WTC11 (cell line): Measurements from ENCODE around the gene TMEM185B. TPM values are rescaled to one million over a fixed set of nuclear protein-coding genes. Genes with fewer than 3 reads are reported as not detected.

ENCODE experiments used
- ATAC-seq: fragments of 200-7000 bp; cut with Tn5 transposase; 2 replicates; pipeline ENCODE4 v1.10.0; 2021; ENCODE audit warnings: mild to moderate bottlenecking, moderate library complexity
- CTCF ChIA-PET: fragments of 300-600 bp; sonication (Branson Sonifier 250); formaldehyde crosslinking; loops from one replicate; lab custom pipeline; 2021; ENCODE audit warnings: antibody characterized with exemption; lab: Charles Lee
- POLR2A ChIA-PET: fragments of 350-600 bp; sonication (Branson Sonifier 250); formaldehyde crosslinking; loops from one replicate; lab custom pipeline; 2021; ENCODE audit warnings: antibody characterized with exemption; lab: Charles Lee
- DNase-seq: peaks from one replicate; pipeline ENCODE4 v3.0.0; 2021; ENCODE audit warnings: low spot score
- H3K27ac Mint-ChIP-seq: 2 replicates; pipeline ENCODE4 v1.8.0; 2021; ENCODE audit warnings: mixed read lengths
- H3K27me3 Mint-ChIP-seq: 2 replicates; pipeline ENCODE4 v1.8.0; 2021; ENCODE audit warnings: low read depth, mild to moderate bottlenecking, moderate library complexity, mixed read lengths
- H3K36me3 Mint-ChIP-seq: 2 replicates; pipeline ENCODE4 v1.8.0; 2021; ENCODE audit warnings: mixed read lengths
- H3K4me1 Mint-ChIP-seq: 2 replicates; pipeline ENCODE4 v1.8.0; 2022; ENCODE audit warnings: mixed read lengths
- H3K4me3 Mint-ChIP-seq: 2 replicates; pipeline ENCODE4 v1.8.0; 2021; ENCODE audit warnings: mild to moderate bottlenecking, moderate library complexity, mixed read lengths
- H3K9me3 Mint-ChIP-seq: 2 replicates; pipeline ENCODE4 v1.8.0; 2021; ENCODE audit warnings: mixed read lengths
- ARID4B ChIP-seq: sonication (generic); formaldehyde crosslinking; IDR thresholded peaks from 2 replicates; pipeline ENCODE4 v1.8.0; 2023; ENCODE audit warnings: missing genetic modification reagents, mild to moderate bottlenecking, borderline replicate concordance
- ATF6 ChIP-seq: sonication (generic); formaldehyde crosslinking; IDR thresholded peaks from 2 replicates; pipeline ENCODE4 v1.8.1; 2023; ENCODE audit warnings: mild to moderate bottlenecking, missing genetic modification reagents
- E2F4 ChIP-seq: sonication (generic); formaldehyde crosslinking; IDR thresholded peaks from 2 replicates; pipeline ENCODE4 v1.8.1; 2022; ENCODE audit warnings: low read depth, mild to moderate bottlenecking, moderate library complexity, missing genetic modification reagents, borderline replicate concordance
- ETV6 ChIP-seq: sonication (generic); formaldehyde crosslinking; IDR thresholded peaks from 2 replicates; pipeline ENCODE4 v1.8.1; 2022; ENCODE audit warnings: mild to moderate bottlenecking, missing genetic modification reagents
- GRHL2 ChIP-seq: fragments of 250-450 bp; sonication (Bioruptor Pico); IDR thresholded peaks from 2 replicates; pipeline ENCODE4 v1.8.0; 2022; ENCODE audit warnings: mild to moderate bottlenecking, moderate library complexity; ENCODE audit not compliant: insufficient replicate concordance, severe bottlenecking
- GTF2I ChIP-seq: fragments of 250-450 bp; sonication (Bioruptor Pico); conservative IDR thresholded peaks from 2 replicates; pipeline ENCODE4 v1.4.0; 2021; ENCODE audit warnings: mild to moderate bottlenecking
- JAZF1 ChIP-seq: fragments of 250-450 bp; sonication (Bioruptor Pico); IDR thresholded peaks from 2 replicates; pipeline ENCODE4 v1.9.0; 2021; ENCODE audit warnings: moderate library complexity, mild to moderate bottlenecking, inconsistent platforms
- JUN ChIP-seq: sonication (generic); formaldehyde crosslinking; IDR thresholded peaks from 2 replicates; pipeline ENCODE4 v1.8.0; 2023; ENCODE audit warnings: mild to moderate bottlenecking, missing genetic modification reagents
- KAT7 ChIP-seq: sonication (generic); formaldehyde crosslinking; IDR thresholded peaks from 2 replicates; pipeline ENCODE4 v1.8.1; 2023; ENCODE audit warnings: missing genetic modification reagents, mild to moderate bottlenecking, borderline replicate concordance
- OVOL2 ChIP-seq: fragments of 250-450 bp; sonication (Bioruptor Pico); IDR thresholded peaks from 2 replicates; pipeline ENCODE4 v1.9.0; 2021; ENCODE audit warnings: mild to moderate bottlenecking, borderline replicate concordance
- SOX15 ChIP-seq: fragments of 250-450 bp; sonication (Bioruptor Pico); IDR thresholded peaks from 2 replicates; pipeline ENCODE4 v1.9.0; 2021; ENCODE audit warnings: mild to moderate bottlenecking
- STAT6 ChIP-seq: sonication (generic); formaldehyde crosslinking; conservative IDR thresholded peaks from 2 replicates; pipeline ENCODE4 v1.8.1; 2023; ENCODE audit warnings: mild to moderate bottlenecking, low read depth, missing genetic modification reagents, moderate library complexity
- TCF7 ChIP-seq: sonication (generic); formaldehyde crosslinking; IDR thresholded peaks from 2 replicates; pipeline ENCODE4 v1.8.0; 2022; ENCODE audit warnings: mild to moderate bottlenecking, low read depth, missing genetic modification reagents, moderate library complexity
- TEAD1 ChIP-seq: sonication (generic); formaldehyde crosslinking; IDR thresholded peaks from 2 replicates; pipeline ENCODE4 v1.8.0; 2022; ENCODE audit warnings: mild to moderate bottlenecking, missing genetic modification reagents
- USF2 ChIP-seq: sonication (generic); formaldehyde crosslinking; IDR thresholded peaks from 2 replicates; pipeline ENCODE4 v1.8.1; 2023; ENCODE audit warnings: mild to moderate bottlenecking, missing genetic modification reagents, moderate library complexity
- ZBTB43 ChIP-seq: sonication (generic); formaldehyde crosslinking; IDR thresholded peaks from 2 replicates; pipeline ENCODE4 v1.8.1; 2023; ENCODE audit warnings: mild to moderate bottlenecking, missing genetic modification reagents
- ZNF396 ChIP-seq: fragments of 250-450 bp; sonication (Bioruptor Pico); IDR thresholded peaks from 2 replicates; pipeline ENCODE4 v1.8.0; 2021; ENCODE audit warnings: mild to moderate bottlenecking, moderate library complexity, borderline replicate concordance
- ZNF512 ChIP-seq: sonication (generic); formaldehyde crosslinking; IDR thresholded peaks from 2 replicates; pipeline ENCODE4 v1.8.1; 2022; ENCODE audit warnings: missing genetic modification reagents, borderline replicate concordance
- total RNA-seq: library from RNA; stranded (reverse); gene quantifications from 3 replicates; pipeline ENCODE4 v1.2.3, GENCODE V29; 2021

Gene TMEM185B
- total RNA-seq, 1 experiment from 2014 or later, result 9.9 TPM

- H3K4me3 Mint-ChIP-seq, result no peak overlapping the region
- peaks cover 29% of the 10 kb centered on the region for H3K27me3 Mint-ChIP-seq
- POLR2A ChIA-PET, result interaction anchor here (0.6 kb wide), 1 partner anchor 119 kb away, joined by 3 read pairs; no protein-coding TSS in a partner anchor
- DNase-seq (no peak), ATAC-seq (no peak)
- CTCF ChIA-PET, result interaction anchor here (2.6 kb wide), 1 partner anchor 56 kb away, joined by 11 read pairs; no protein-coding TSS in a partner anchor
- no peak overlapping the region for H3K27ac Mint-ChIP-seq
- H3K9me3 Mint-ChIP-seq, result peaks cover 11% of the 10 kb centered on the region
- TF ChIP-seq ZNF512 (CRISPR knock-in tag) (no peak), GTF2I (CRISPR knock-in tag) (no peak), USF2 (no peak), ATF6 (CRISPR knock-in tag) (no peak), JUN (CRISPR knock-in tag) (no peak), OVOL2 (CRISPR knock-in tag) (no peak), GRHL2 (CRISPR knock-in tag) (no peak), ZBTB43 (CRISPR knock-in tag) (no peak), TEAD1 (CRISPR knock-in tag) (no peak), ZNF396 (CRISPR knock-in tag) (no peak), SOX15 (no peak), KAT7 (CRISPR knock-in tag) (no peak), ETV6 (CRISPR knock-in tag) (no peak), ARID4B (CRISPR knock-in tag) (no peak), TCF7 (CRISPR knock-in tag) (no peak), STAT6 (CRISPR knock-in tag) (no peak), E2F4 (CRISPR knock-in tag) (no peak), JAZF1 (CRISPR knock-in tag) (no peak)
- H3K36me3 Mint-ChIP-seq, result peaks cover 18% of the 10 kb centered on the region
- peaks cover 34% of the 10 kb centered on the region for H3K4me1 Mint-ChIP-seq
Measured at GRCh38 chr2:120256651-120257000, 33.4 kb upstream of the TMEM185B start.
